ENCODE measurements around the gene IL23R.
"Not testable (repeated sequence)": the region's sequence is repeated elsewhere in the genome, so short reads cannot be mapped to it uniquely, and the experiment has no call there.

The IL23R gene

GRCh38 chr1:67190410-67190809 is 24.2 kb downstream of the IL23R start:
- H3K27ac ChIP-seq (ENCODE audit: insufficient read depth, low read length, poor library complexity, severe bottlenecking), result no peak overlapping the region
- DNase-seq, result no peak
- H3K4me1 ChIP-seq (ENCODE audit: control insufficient read depth, insufficient read depth, low read length, poor library complexity, severe bottlenecking), result peaks cover 11% of the 10 kb centered on the region
- no peak overlapping the region for H3K4me3 ChIP-seq (ENCODE audit: insufficient read depth, low read depth, low read length, poor library complexity, severe bottlenecking)
- H3K36me3 ChIP-seq (ENCODE audit: control insufficient read depth, insufficient read depth, low read length), result no peaks in the 10 kb centered on the region
- H3K27me3 ChIP-seq (replicated peaks; ENCODE audit: control insufficient read depth, insufficient read depth, low read length, poor library complexity, severe bottlenecking), result no peaks in the 10 kb centered on the region
- no peaks in the 10 kb centered on the region for H3K9me3 ChIP-seq (ENCODE audit: control insufficient read depth, low read length)

- no peaks in the 10 kb centered on the region for H3K27me3 ChIP-seq (replicated peaks; ENCODE audit: control insufficient read depth, insufficient read depth, low read length, poor library complexity, severe bottlenecking)
- DNase-seq, result no peak
Observed at GRCh38 chr1:67190942-67191341, 24.7 kb downstream of the IL23R start.

GRCh38 chr1:67191668-67192520 is 25.6 kb downstream of the IL23R start:
- H3K27me3 ChIP-seq (replicated peaks; ENCODE audit: control insufficient read depth, insufficient read depth, low read length, poor library complexity, severe bottlenecking), result no peaks in the 10 kb centered on the region
- no peaks in the 10 kb centered on the region for H3K36me3 ChIP-seq (ENCODE audit: control insufficient read depth, insufficient read depth, low read length)
- H3K27ac ChIP-seq (ENCODE audit: insufficient read depth, low read length, poor library complexity, severe bottlenecking), result no peak overlapping the region
- peaks cover 12% of the 10 kb centered on the region for H3K4me1 ChIP-seq (ENCODE audit: control insufficient read depth, insufficient read depth, low read length, poor library complexity, severe bottlenecking)
- no peak overlapping the region for H3K4me3 ChIP-seq (ENCODE audit: insufficient read depth, low read depth, low read length, poor library complexity, severe bottlenecking)
- no peak for DNase-seq
- H3K9me3 ChIP-seq (ENCODE audit: control insufficient read depth, low read length), result no peaks in the 10 kb centered on the region

More at GRCh38 chr1:67190942-67191341, 24.7 kb downstream of the IL23R start:
- Histone ChIP-seq H3K4me1 (ENCODE audit: control insufficient read depth, insufficient read depth, low read length, poor library complexity, severe bottlenecking) (peaks cover 12% of the 10 kb centered on the region), H3K9me3 (ENCODE audit: control insufficient read depth, low read length) (no peaks in the 10 kb centered on the region), H3K4me3 (ENCODE audit: insufficient read depth, low read depth, low read length, poor library complexity, severe bottlenecking) (no peak overlapping the region), H3K36me3 (ENCODE audit: control insufficient read depth, insufficient read depth, low read length) (no peaks in the 10 kb centered on the region), H3K27ac (ENCODE audit: insufficient read depth, low read length, poor library complexity, severe bottlenecking) (no peak overlapping the region)

GRCh38 chr1:67192902-67193301 is 26.6 kb downstream of the IL23R start:
- H3K36me3 ChIP-seq (ENCODE audit: control insufficient read depth, insufficient read depth, low read length), result no peaks in the 10 kb centered on the region
- no peak overlapping the region for H3K4me3 ChIP-seq (ENCODE audit: insufficient read depth, low read depth, low read length, poor library complexity, severe bottlenecking)
- DNase-seq, result no peak
- H3K27me3 ChIP-seq (replicated peaks; ENCODE audit: control insufficient read depth, insufficient read depth, low read length, poor library complexity, severe bottlenecking), result no peaks in the 10 kb centered on the region
- no peak overlapping the region for H3K27ac ChIP-seq (ENCODE audit: insufficient read depth, low read length, poor library complexity, severe bottlenecking)
- peaks cover 12% of the 10 kb centered on the region for H3K4me1 ChIP-seq (ENCODE audit: control insufficient read depth, insufficient read depth, low read length, poor library complexity, severe bottlenecking)
- H3K9me3 ChIP-seq (ENCODE audit: control insufficient read depth, low read length), result no peaks in the 10 kb centered on the region

- Histone ChIP-seq H3K4me3 (ENCODE audit: insufficient read depth, low read depth, low read length, poor library complexity, severe bottlenecking) (no peak overlapping the region), H3K4me1 (ENCODE audit: control insufficient read depth, insufficient read depth, low read length, poor library complexity, severe bottlenecking) (peaks cover 12% of the 10 kb centered on the region), H3K36me3 (ENCODE audit: control insufficient read depth, insufficient read depth, low read length) (no peaks in the 10 kb centered on the region), H3K27ac (ENCODE audit: insufficient read depth, low read length, poor library complexity, severe bottlenecking) (no peak overlapping the region), H3K27me3 (replicated peaks; ENCODE audit: control insufficient read depth, insufficient read depth, low read length, poor library complexity, severe bottlenecking) (no peaks in the 10 kb centered on the region), H3K9me3 (ENCODE audit: control insufficient read depth, low read length) (no peaks in the 10 kb centered on the region)
- no peak for DNase-seq
Observed at GRCh38 chr1:67193704-67194103, 27.4 kb downstream of the IL23R start.

- H3K4me3 ChIP-seq (ENCODE audit: insufficient read depth, low read depth, low read length, poor library complexity, severe bottlenecking), result no peak overlapping the region
- DNase-seq, result peak in 1 of 3 donors; percentile 4
- no peaks in the 10 kb centered on the region for H3K36me3 ChIP-seq (ENCODE audit: control insufficient read depth, insufficient read depth, low read length)
- H3K4me1 ChIP-seq (ENCODE audit: control insufficient read depth, insufficient read depth, low read length, poor library complexity, severe bottlenecking), result peaks cover 12% of the 10 kb centered on the region
- no peaks in the 10 kb centered on the region for H3K27me3 ChIP-seq (replicated peaks; ENCODE audit: control insufficient read depth, insufficient read depth, low read length, poor library complexity, severe bottlenecking)
- no peaks in the 10 kb centered on the region for H3K9me3 ChIP-seq (ENCODE audit: control insufficient read depth, low read length)
- H3K27ac ChIP-seq (ENCODE audit: insufficient read depth, low read length, poor library complexity, severe bottlenecking), result no peak overlapping the region
Observed at GRCh38 chr1:67194209-67194863, 28.1 kb downstream of the IL23R start.

- Histone ChIP-seq H3K36me3 (ENCODE audit: control insufficient read depth, insufficient read depth, low read length) (no peaks in the 10 kb centered on the region), H3K27ac (ENCODE audit: insufficient read depth, low read length, poor library complexity, severe bottlenecking) (no peak overlapping the region), H3K27me3 (replicated peaks; ENCODE audit: control insufficient read depth, insufficient read depth, low read length, poor library complexity, severe bottlenecking) (no peaks in the 10 kb centered on the region), H3K4me3 (ENCODE audit: insufficient read depth, low read depth, low read length, poor library complexity, severe bottlenecking) (no peak overlapping the region), H3K9me3 (ENCODE audit: control insufficient read depth, low read length) (no peaks in the 10 kb centered on the region), H3K4me1 (ENCODE audit: control insufficient read depth, insufficient read depth, low read length, poor library complexity, severe bottlenecking) (no peaks in the 10 kb centered on the region)
- DNase-seq, result no peak
Observed at GRCh38 chr1:67200755-67201154, 34.5 kb downstream of the IL23R start.

- no peak overlapping the region for H3K27ac ChIP-seq (ENCODE audit: insufficient read depth, low read length, poor library complexity, severe bottlenecking)
- H3K9me3 ChIP-seq (ENCODE audit: control insufficient read depth, low read length), result no peaks in the 10 kb centered on the region
- H3K4me1 ChIP-seq (ENCODE audit: control insufficient read depth, insufficient read depth, low read length, poor library complexity, severe bottlenecking), result no peaks in the 10 kb centered on the region
- no peak overlapping the region for H3K4me3 ChIP-seq (ENCODE audit: insufficient read depth, low read depth, low read length, poor library complexity, severe bottlenecking)
- DNase-seq, result no peak
- H3K36me3 ChIP-seq (ENCODE audit: control insufficient read depth, insufficient read depth, low read length), result no peaks in the 10 kb centered on the region
- no peaks in the 10 kb centered on the region for H3K27me3 ChIP-seq (replicated peaks; ENCODE audit: control insufficient read depth, insufficient read depth, low read length, poor library complexity, severe bottlenecking)
Observed at GRCh38 chr1:67201891-67202290, 35.6 kb downstream of the IL23R start.

- DNase-seq, result no peak
- Histone ChIP-seq H3K27ac (ENCODE audit: insufficient read depth, low read length, poor library complexity, severe bottlenecking) (no peak overlapping the region), H3K27me3 (replicated peaks; ENCODE audit: control insufficient read depth, insufficient read depth, low read length, poor library complexity, severe bottlenecking) (no peaks in the 10 kb centered on the region), H3K4me3 (ENCODE audit: insufficient read depth, low read depth, low read length, poor library complexity, severe bottlenecking) (no peak overlapping the region), H3K36me3 (ENCODE audit: control insufficient read depth, insufficient read depth, low read length) (no peaks in the 10 kb centered on the region), H3K4me1 (ENCODE audit: control insufficient read depth, insufficient read depth, low read length, poor library complexity, severe bottlenecking) (no peaks in the 10 kb centered on the region), H3K9me3 (ENCODE audit: control insufficient read depth, low read length) (no peaks in the 10 kb centered on the region)
Observed at GRCh38 chr1:67204298-67204980, 38.2 kb downstream of the IL23R start.

- not testable (repeated sequence) for H3K36me3 ChIP-seq (ENCODE audit: control insufficient read depth, insufficient read depth, low read length); H3K4me1 ChIP-seq (ENCODE audit: control insufficient read depth, insufficient read depth, low read length, poor library complexity, severe bottlenecking); H3K4me3 ChIP-seq (ENCODE audit: insufficient read depth, low read depth, low read length, poor library complexity, severe bottlenecking); DNase-seq; H3K27ac ChIP-seq (ENCODE audit: insufficient read depth, low read length, poor library complexity, severe bottlenecking); H3K27me3 ChIP-seq (replicated peaks; ENCODE audit: control insufficient read depth, insufficient read depth, low read length, poor library complexity, severe bottlenecking); H3K9me3 ChIP-seq (ENCODE audit: control insufficient read depth, low read length)
Observed at GRCh38 chr1:67207398-67207797, 41.1 kb downstream of the IL23R start.

Measured in effector memory CD4-positive, alpha-beta T cell (primary cell).